Retinal pigment epithelial cell (primary cell): Measurements from ENCODE around the gene TMEM108.

Experiments used
- DNase-seq: peaks from one replicate; pipeline ENCODE4 v3.0.0-alpha.2; 2010; ENCODE audit warnings: low read depth
- H3K4me3 ChIP-seq: 2 replicates; pipeline ENCODE4 v1.5.1; 2011; ENCODE audit warnings: mild to moderate bottlenecking, low read length, control low read depth, moderate library complexity
- CTCF ChIP-seq: conservative IDR thresholded peaks from 2 replicates; pipeline ENCODE4 v1.5.1; 2011; ENCODE audit warnings: low read depth, low read length, control low read depth, inconsistent platforms

TMEM108 gene

GRCh38 chr3:133388696-133389395 lies 350.7 kb downstream of the TMEM108 start:
- H3K4me3 ChIP-seq, result no peak overlapping the region
- DNase-seq, result no peak
- no peak for TF ChIP-seq CTCF

- TF ChIP-seq CTCF, result no peak
- DNase-seq, result no peak
- no peak overlapping the region for H3K4me3 ChIP-seq
Observed at GRCh38 chr3:133390715-133391114, 352.5 kb downstream of the TMEM108 start.

GRCh38 chr3:133393204-133393603 lies 355.0 kb downstream of the TMEM108 start:
- DNase-seq, result no peak
- no peak overlapping the region for H3K4me3 ChIP-seq
- TF ChIP-seq CTCF, result no peak

- TF ChIP-seq CTCF, result no peak
- no peak for DNase-seq
- no peak overlapping the region for H3K4me3 ChIP-seq
Observed at GRCh38 chr3:133393691-133394474, 355.7 kb downstream of the TMEM108 start.

- no peak for DNase-seq
Observed at GRCh38 chr3:133394561-133395311, 356.5 kb downstream of the TMEM108 start.

GRCh38 chr3:133396906-133397305 lies 358.7 kb downstream of the TMEM108 start:
- TF ChIP-seq CTCF, result no peak
- DNase-seq, result no peak
- H3K4me3 ChIP-seq, result no peak overlapping the region

More at GRCh38 chr3:133394561-133395311, 356.5 kb downstream of the TMEM108 start:
- no peak overlapping the region for H3K4me3 ChIP-seq
- no peak for TF ChIP-seq CTCF
